ENCODE results near the gene TOMM40.
"Not testable (repeated sequence)": the region's sequence is repeated elsewhere in the genome, so short reads cannot be mapped to it uniquely, and the experiment has no call there.

TOMM40 gene

DNA sequence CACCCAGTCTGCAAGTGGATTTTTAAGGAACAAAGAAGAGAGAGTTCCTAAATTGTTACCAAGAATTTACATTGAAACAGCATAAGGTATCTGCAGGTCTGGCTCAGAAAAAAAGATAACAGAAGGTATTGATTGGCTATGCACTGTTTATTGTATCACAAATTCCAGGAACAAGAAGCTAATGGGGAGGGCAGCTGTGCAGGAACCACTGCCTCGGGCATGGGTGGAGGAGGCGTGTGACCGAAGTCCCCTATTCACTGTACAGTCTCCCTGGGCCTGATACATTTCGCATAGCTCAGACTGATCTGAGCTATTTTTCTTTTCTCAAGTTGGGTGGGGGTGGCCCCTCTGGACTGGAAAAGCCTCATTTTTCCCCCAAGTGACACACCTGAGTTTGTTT lies 33.2 kb upstream of the TOMM40 start:
- no peak for TF ChIP-seq GATA1 (IDR thresholded peaks at IDR 0.05; ENCODE audit: low read depth, low read length)
- TF ChIP-seq POLR2A (IDR thresholded peaks at IDR 0.05; ENCODE audit: low read length): no peak
- no peak for DNase-seq

GRCh38 chr19:44861576-44861975 lies 29.5 kb upstream of the TOMM40 start:
- not testable (repeated sequence) for DNase-seq

- DNase-seq: no peak
- TF ChIP-seq GATA1 (IDR thresholded peaks at IDR 0.05; ENCODE audit: low read depth, low read length): no peak
- no peak for TF ChIP-seq POLR2A (IDR thresholded peaks at IDR 0.05; ENCODE audit: low read length)
These were observed 27.1 kb upstream of the TOMM40 start for GRCh38 chr19:44863990-44864389.

GRCh38 chr19:44865196-44865767 lies 25.8 kb upstream of the TOMM40 start:
- no peak for DNase-seq
- TF ChIP-seq GATA1 (IDR thresholded peaks at IDR 0.05; ENCODE audit: low read depth, low read length) (no peak), POLR2A (IDR thresholded peaks at IDR 0.05; ENCODE audit: low read length) (no peak)

DNA sequence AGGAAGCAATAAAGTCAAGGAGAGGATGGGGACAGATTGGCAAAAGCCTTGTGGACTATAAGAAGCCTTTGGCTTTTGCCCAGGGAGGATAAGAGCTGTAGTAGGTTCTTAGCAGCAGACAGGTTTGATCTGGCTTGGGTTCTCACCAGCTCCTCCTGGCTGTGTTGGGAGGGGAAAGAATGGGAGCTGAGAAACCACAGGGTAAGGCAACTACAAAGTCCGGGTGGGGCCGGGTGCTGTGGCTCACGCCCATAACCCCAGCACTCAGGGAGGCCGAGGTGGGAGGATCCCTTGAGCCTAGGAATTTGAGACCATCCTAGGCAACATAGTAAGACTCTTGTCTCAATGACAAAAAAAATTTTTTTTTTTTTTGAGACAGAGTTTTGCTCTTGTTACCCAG lies 24.4 kb upstream of the TOMM40 start:
- TF ChIP-seq GATA1 (IDR thresholded peaks at IDR 0.05; ENCODE audit: low read depth, low read length) (no peak), POLR2A (IDR thresholded peaks at IDR 0.05; ENCODE audit: low read length) (no peak)
- peak in 1 of 2 experiments; percentile 17 for DNase-seq

DNA sequence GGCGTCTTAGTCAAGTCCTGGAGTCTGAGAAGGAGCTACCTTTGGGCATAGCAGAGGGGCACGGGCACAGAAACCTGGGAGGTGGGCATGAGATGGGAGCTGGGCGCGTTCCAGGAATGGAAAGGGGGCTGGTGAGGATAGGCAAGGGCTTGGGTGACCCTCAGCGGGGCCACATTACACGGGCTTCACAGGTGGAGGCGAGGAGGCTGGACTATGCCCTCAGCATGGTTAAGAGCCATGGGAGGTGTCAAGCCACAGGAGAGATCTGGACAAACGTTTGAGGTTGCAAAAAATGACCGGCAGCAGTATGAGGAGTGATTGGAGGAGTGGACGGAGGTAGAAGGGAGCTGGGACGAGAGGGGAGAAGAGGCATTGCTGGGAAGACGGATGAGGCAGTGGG lies 23.5 kb upstream of the TOMM40 start:
- TF ChIP-seq POLR2A (IDR thresholded peaks at IDR 0.05; ENCODE audit: low read length) (no peak), GATA1 (IDR thresholded peaks at IDR 0.05; ENCODE audit: low read depth, low read length) (no peak)
- DNase-seq: no peak

DNA sequence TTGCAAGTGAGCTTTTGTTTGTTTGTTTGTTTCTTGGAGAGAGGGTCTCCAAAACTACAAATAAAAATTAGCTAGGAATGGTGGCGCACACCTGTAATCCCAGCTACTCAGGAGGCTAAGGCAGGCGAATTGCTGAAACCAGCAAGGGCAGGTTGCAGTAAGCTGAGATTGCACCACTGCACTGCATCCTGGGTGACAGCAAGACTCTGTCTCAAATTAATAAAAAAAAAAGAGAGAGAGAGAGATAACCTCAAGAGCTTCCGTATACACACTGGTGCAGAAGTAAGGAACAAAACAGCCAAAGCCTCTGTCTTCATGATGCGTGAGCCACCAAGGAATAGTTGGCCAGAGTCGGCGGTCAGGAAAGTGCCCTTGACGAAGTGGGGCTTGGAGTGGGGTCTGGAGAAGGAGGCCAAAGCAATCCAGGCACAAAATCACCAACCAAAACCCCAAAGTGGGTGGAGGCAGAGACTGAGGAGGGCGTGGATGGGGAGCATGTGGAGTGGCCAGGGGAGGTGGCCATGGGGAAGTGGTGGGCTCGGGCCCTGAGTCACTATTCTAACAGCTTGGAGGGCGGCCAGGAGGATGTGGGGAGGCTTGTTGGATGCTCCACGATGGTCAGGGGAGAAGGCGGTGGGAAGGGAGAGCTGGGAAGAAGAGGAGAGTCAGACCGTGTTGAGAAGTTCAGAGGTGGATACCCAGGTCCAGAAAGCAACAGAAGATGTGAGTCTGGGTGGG lies 21.2 kb upstream of the TOMM40 start:
- DNase-seq: no peak
- no peak for TF ChIP-seq POLR2A (IDR thresholded peaks at IDR 0.05; ENCODE audit: low read length)
- TF ChIP-seq GATA1 (IDR thresholded peaks at IDR 0.05; ENCODE audit: low read depth, low read length): no peak

GRCh38 chr19:44871809-44872208 lies 19.2 kb upstream of the TOMM40 start:
- TF ChIP-seq POLR2A (IDR thresholded peaks at IDR 0.05; ENCODE audit: low read length) (no peak), GATA1 (IDR thresholded peaks at IDR 0.05; ENCODE audit: low read depth, low read length) (no peak)
- no peak for DNase-seq

- DNase-seq: no peak
- TF ChIP-seq POLR2A (IDR thresholded peaks at IDR 0.05; ENCODE audit: low read length) (no peak), GATA1 (IDR thresholded peaks at IDR 0.05; ENCODE audit: low read depth, low read length) (no peak)
These were observed 18.4 kb upstream of the TOMM40 start for GRCh38 chr19:44872661-44873060.

GRCh38 chr19:44874317-44874716 lies 16.7 kb upstream of the TOMM40 start:
- DNase-seq: no peak
- TF ChIP-seq POLR2A (IDR thresholded peaks at IDR 0.05; ENCODE audit: low read length) (no peak), GATA1 (IDR thresholded peaks at IDR 0.05; ENCODE audit: low read depth, low read length) (no peak)

DNA sequence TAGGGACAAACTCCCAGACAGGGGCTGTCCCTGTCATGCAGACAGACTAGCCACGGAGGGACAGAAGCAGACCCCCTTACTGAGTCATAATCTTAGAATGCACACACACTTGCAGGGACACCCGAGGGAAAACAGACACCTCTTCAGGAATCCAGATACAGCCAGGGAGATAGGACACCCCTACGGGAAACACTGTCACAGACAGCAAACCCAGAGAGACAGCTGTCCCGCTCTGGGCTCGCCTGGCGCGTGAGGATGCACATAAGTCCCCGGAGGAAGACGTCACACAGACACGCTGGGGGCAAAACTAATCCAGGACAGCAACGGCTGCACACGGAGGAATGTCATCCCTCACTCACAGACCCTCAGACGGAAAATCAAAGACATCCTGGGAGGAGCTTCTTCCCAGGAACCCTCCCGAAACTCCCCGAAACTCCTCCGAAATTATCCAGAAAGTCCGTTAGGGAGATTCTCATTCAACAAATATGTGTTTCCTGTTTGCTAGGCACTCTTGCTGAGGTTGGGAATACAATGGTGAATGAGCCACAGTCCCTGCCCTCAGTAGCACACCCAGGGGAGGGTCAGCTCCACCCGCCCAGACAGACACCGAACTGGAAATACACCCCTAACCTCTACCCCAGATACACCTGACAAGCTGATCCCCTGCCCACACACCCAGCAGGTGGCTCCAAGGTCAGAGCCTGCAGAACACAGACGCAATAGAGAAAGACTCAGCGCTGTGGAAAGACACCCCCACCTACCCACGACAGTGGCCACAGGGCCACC lies 15.2 kb upstream of the TOMM40 start:
- DNase-seq: no peak
- TF ChIP-seq GATA1 (IDR thresholded peaks at IDR 0.05; ENCODE audit: low read depth, low read length): no peak
- no peak for TF ChIP-seq POLR2A (IDR thresholded peaks at IDR 0.05; ENCODE audit: low read length)

DNA sequence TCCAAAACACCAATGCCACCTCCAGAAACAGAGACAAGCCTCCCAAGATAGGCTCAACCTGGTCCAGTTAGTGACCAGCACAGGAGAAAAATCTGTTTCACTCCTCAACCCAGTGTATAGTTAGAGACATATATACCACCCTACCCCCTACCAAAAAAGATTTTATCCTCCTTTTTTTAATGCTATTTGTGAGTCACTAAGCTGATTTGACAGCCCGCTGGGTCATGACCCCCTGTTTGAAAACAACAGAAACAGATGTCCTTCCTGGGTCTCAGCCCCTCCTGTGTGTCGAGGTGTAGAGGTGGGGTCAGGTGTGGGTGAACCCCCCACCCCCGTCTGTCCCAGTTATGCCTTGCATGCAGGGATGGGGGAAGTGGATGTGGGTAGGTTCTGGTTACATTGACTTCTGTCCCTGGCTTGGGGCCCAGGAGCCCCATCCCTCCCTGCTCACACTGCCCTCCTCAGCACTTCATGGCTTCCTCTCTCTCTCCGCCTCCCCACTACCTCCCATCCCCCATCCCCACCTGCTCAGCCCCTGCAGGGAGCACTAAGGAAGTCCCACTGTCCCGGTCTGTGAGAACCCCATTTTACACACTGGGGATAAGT lies 14.0 kb upstream of the TOMM40 start:
- no peak for DNase-seq
- TF ChIP-seq POLR2A (IDR thresholded peaks at IDR 0.05; ENCODE audit: low read length): no peak
- TF ChIP-seq GATA1 (IDR thresholded peaks at IDR 0.05; ENCODE audit: low read depth, low read length): no peak

DNA sequence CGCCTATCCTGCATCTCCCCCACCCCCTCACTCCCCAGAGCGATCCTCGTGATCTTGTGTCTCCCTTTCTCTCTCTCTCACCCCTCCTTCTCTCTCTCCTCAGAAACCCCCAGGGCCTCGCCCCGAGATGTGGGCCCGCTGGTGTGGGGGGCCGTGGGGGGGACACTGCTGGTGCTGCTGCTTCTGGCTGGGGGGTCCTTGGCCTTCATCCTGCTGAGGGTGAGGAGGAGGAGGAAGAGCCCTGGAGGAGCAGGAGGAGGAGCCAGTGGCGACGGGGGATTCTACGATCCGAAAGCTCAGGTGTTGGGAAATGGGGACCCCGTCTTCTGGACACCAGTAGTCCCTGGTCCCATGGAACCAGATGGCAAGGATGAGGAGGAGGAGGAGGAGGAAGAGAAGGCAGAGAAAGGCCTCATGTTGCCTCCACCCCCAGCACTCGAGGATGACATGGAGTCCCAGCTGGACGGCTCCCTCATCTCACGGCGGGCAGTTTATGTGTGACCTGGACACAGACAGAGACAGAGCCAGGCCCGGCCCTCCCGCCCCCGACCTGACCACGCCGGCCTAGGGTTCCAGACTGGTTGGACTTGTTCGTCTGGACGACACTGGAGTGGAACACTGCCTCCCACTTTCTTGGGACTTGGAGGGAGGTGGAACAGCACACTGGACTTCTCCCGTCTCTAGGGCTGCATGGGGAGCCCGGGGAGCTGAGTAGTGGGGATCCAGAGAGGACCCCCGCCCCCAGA lies 12.8 kb upstream of the TOMM40 start:
- TF ChIP-seq POLR2A (IDR thresholded peaks at IDR 0.05; ENCODE audit: low read length): no peak
- no peak for TF ChIP-seq GATA1 (IDR thresholded peaks at IDR 0.05; ENCODE audit: low read depth, low read length)
- DNase-seq: no peak

Measured in erythroblast (primary cell).